ENCODE data around the gene KIRREL3. TPM values are rescaled to one million over a fixed set of nuclear protein-coding genes. Genes with fewer than 3 reads are reported as not detected.

KIRREL3 gene
- polyA plus RNA-seq, 1 of the 3 experiments (the other 2 are of a cell fraction): 3.7 TPM

- no peaks in the 10 kb centered on the region; a peak in 1 of 4 replicates for H3K4me1 ChIP-seq (ENCODE audit: control insufficient read depth in 1 of 2, insufficient read depth in 2 of 2, low read depth in 1 of 2, low read length in 1 of 2)
- H3K27me3 ChIP-seq (ENCODE audit: insufficient read depth): no peaks in the 10 kb centered on the region
- H3K4me3 ChIP-seq (ENCODE audit: low read depth in 2 of 2, low read length in 1 of 2): no peak overlapping the region
- POLR2A ChIA-PET: no interaction called here
- TF ChIP-seq, protein P1, sequence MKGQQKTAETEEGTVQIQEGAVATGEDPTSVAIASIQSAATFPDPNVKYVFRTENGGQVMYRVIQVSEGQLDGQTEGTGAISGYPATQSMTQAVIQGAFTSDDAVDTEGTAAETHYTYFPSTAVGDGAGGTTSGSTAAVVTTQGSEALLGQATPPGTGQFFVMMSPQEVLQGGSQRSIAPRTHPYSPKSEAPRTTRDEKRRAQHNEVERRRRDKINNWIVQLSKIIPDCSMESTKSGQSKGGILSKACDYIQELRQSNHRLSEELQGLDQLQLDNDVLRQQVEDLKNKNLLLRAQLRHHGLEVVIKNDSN (IDR thresholded peaks at IDR 0.05; ENCODE audit: borderline replicate concordance, low read depth): no peak
- TF ChIP-seq CHD2 (IDR thresholded peaks at IDR 0.05; ENCODE audit: low read length, partially characterized antibody) (no peak), JUND (IDR thresholded peaks at IDR 0.05) (no peak), RXRA (IDR thresholded peaks at IDR 0.05; ENCODE audit: borderline replicate concordance, low read depth) (no peak), TCF12 (IDR thresholded peaks at IDR 0.05) (no peak), RFX5 (IDR thresholded peaks at IDR 0.05; ENCODE audit: low read length) (no peak), RAD21 (IDR thresholded peaks at IDR 0.05; ENCODE audit: low read length) (no peak), POLR2AphosphoS5 (IDR thresholded peaks at IDR 0.05; ENCODE audit: low read depth, low read length) (no peak), NFIC (IDR thresholded peaks at IDR 0.05; ENCODE audit: borderline replicate concordance) (no peak)
- TF ChIP-seq, protein P2, sequence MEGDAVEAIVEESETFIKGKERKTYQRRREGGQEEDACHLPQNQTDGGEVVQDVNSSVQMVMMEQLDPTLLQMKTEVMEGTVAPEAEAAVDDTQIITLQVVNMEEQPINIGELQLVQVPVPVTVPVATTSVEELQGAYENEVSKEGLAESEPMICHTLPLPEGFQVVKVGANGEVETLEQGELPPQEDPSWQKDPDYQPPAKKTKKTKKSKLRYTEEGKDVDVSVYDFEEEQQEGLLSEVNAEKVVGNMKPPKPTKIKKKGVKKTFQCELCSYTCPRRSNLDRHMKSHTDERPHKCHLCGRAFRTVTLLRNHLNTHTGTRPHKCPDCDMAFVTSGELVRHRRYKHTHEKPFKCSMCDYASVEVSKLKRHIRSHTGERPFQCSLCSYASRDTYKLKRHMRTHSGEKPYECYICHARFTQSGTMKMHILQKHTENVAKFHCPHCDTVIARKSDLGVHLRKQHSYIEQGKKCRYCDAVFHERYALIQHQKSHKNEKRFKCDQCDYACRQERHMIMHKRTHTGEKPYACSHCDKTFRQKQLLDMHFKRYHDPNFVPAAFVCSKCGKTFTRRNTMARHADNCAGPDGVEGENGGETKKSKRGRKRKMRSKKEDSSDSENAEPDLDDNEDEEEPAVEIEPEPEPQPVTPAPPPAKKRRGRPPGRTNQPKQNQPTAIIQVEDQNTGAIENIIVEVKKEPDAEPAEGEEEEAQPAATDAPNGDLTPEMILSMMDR (IDR thresholded peaks at IDR 0.05): no peak
- TF ChIP-seq, protein P3, sequence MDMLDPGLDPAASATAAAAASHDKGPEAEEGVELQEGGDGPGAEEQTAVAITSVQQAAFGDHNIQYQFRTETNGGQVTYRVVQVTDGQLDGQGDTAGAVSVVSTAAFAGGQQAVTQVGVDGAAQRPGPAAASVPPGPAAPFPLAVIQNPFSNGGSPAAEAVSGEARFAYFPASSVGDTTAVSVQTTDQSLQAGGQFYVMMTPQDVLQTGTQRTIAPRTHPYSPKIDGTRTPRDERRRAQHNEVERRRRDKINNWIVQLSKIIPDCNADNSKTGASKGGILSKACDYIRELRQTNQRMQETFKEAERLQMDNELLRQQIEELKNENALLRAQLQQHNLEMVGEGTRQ (IDR thresholded peaks at IDR 0.05; ENCODE audit: borderline replicate concordance, low read depth, low read length): no peak
- no peak overlapping the region for H3K4me2 ChIP-seq
- H3K27ac ChIP-seq (ENCODE audit: low read depth in 2 of 2, low read length in 1 of 2): no peak overlapping the region
- no peak for DNase-seq
- no peaks in the 10 kb centered on the region for H3K9me2 ChIP-seq
- WGBS (ENCODE audit: low lambda C conversion rate): 67% methylated on average over 3 of the region's 3 CpGs
- H3K36me3 ChIP-seq (replicated peaks in 1 of 2; ENCODE audit: control insufficient read depth in 1 of 2, insufficient read depth in 2 of 2, low read length in 1 of 2): no peaks in the 10 kb centered on the region
- no peaks in the 10 kb centered on the region for H4K20me1 ChIP-seq (ENCODE audit: insufficient read depth)
- no peak overlapping the region for H2AFZ ChIP-seq (ENCODE audit: low read depth)
- no peaks in the 10 kb centered on the region for H3K9me3 ChIP-seq
- H3K79me2 ChIP-seq (ENCODE audit: insufficient read depth): no peaks in the 10 kb centered on the region
- CTCF ChIA-PET: interaction anchor here (1.3 to 1.5 kb wide), 2 partner anchors 36 to 74 kb away, joined by 3 read pairs; no protein-coding TSS in a partner anchor
- H3F3A ChIP-seq (replicated peaks; ENCODE audit: insufficient read depth): peaks cover 8% of the 10 kb centered on the region
- H3K9ac ChIP-seq: no peak overlapping the region
Measured at GRCh38 chr11:126680700-126681099, 319.9 kb downstream of the KIRREL3 start.

DNA sequence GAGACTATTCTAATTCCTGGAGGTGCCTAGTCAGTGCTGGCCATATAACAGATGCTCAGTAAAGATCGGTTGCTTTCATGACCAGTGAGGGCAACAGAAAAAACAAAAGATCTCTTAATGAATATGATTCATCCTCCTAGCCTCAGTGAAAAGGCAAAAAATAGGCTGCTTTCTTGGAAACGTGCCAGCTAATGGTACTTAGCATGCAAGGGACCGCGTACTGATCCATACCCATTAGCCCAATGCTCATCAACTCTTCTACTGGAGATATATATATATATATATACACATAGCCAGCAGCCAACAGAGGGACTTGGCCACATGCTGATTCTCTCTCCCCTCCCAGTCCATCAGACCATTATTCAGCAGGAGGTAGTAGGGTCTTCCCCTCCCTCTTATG is 320.4 kb downstream of the KIRREL3 start:
- no peaks in the 10 kb centered on the region; a peak in 1 of 4 replicates for H3K4me1 ChIP-seq (ENCODE audit: control insufficient read depth in 1 of 2, insufficient read depth in 2 of 2, low read depth in 1 of 2, low read length in 1 of 2)
- TF ChIP-seq FOXM1 (IDR thresholded peaks at IDR 0.05; ENCODE audit: low read depth) (no peak), JUND (IDR thresholded peaks at IDR 0.05) (no peak), RFX5 (IDR thresholded peaks at IDR 0.05; ENCODE audit: low read length) (no peak), TAF1 (IDR thresholded peaks at IDR 0.05; ENCODE audit: borderline replicate concordance, low read depth, low read length) (no peak), YY1 (IDR thresholded peaks at IDR 0.05; ENCODE audit: low read depth) (no peak), NRF1 (IDR thresholded peaks at IDR 0.05; ENCODE audit: low read depth, low read length) (no peak), POLR2AphosphoS5 (IDR thresholded peaks at IDR 0.05; ENCODE audit: low read depth, low read length) (no peak), NFIC (IDR thresholded peaks at IDR 0.05; ENCODE audit: borderline replicate concordance) (peak; percentile 67), PBX3 (IDR thresholded peaks at IDR 0.05) (no peak), FOSL2 (IDR thresholded peaks at IDR 0.05; ENCODE audit: borderline replicate concordance, low read depth) (peak; percentile 17; the same call in 1 of the 2 replicates)
- TF ChIP-seq, protein P4, sequence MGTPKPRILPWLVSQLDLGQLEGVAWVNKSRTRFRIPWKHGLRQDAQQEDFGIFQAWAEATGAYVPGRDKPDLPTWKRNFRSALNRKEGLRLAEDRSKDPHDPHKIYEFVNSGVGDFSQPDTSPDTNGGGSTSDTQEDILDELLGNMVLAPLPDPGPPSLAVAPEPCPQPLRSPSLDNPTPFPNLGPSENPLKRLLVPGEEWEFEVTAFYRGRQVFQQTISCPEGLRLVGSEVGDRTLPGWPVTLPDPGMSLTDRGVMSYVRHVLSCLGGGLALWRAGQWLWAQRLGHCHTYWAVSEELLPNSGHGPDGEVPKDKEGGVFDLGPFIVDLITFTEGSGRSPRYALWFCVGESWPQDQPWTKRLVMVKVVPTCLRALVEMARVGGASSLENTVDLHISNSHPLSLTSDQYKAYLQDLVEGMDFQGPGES (IDR thresholded peaks at IDR 0.05; ENCODE audit: low read depth, low read length): no peak
- TF ChIP-seq, protein P5, sequence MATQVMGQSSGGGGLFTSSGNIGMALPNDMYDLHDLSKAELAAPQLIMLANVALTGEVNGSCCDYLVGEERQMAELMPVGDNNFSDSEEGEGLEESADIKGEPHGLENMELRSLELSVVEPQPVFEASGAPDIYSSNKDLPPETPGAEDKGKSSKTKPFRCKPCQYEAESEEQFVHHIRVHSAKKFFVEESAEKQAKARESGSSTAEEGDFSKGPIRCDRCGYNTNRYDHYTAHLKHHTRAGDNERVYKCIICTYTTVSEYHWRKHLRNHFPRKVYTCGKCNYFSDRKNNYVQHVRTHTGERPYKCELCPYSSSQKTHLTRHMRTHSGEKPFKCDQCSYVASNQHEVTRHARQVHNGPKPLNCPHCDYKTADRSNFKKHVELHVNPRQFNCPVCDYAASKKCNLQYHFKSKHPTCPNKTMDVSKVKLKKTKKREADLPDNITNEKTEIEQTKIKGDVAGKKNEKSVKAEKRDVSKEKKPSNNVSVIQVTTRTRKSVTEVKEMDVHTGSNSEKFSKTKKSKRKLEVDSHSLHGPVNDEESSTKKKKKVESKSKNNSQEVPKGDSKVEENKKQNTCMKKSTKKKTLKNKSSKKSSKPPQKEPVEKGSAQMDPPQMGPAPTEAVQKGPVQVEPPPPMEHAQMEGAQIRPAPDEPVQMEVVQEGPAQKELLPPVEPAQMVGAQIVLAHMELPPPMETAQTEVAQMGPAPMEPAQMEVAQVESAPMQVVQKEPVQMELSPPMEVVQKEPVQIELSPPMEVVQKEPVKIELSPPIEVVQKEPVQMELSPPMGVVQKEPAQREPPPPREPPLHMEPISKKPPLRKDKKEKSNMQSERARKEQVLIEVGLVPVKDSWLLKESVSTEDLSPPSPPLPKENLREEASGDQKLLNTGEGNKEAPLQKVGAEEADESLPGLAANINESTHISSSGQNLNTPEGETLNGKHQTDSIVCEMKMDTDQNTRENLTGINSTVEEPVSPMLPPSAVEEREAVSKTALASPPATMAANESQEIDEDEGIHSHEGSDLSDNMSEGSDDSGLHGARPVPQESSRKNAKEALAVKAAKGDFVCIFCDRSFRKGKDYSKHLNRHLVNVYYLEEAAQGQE (IDR thresholded peaks at IDR 0.05; ENCODE audit: low read depth, low read length): no peak
- H3K9me2 ChIP-seq: no peaks in the 10 kb centered on the region
- 60% methylated on average over 4 of the region's 4 CpGs for WGBS (ENCODE audit: low lambda C conversion rate)
- H3F3A ChIP-seq (replicated peaks; ENCODE audit: insufficient read depth): peaks cover 8% of the 10 kb centered on the region
- H3K9me3 ChIP-seq: no peaks in the 10 kb centered on the region
- DNase-seq: no peak
- POLR2A ChIA-PET: no interaction called here
- H3K4me3 ChIP-seq (ENCODE audit: low read depth in 2 of 2, low read length in 1 of 2): no peak overlapping the region
- H3K27ac ChIP-seq (ENCODE audit: low read depth in 2 of 2, low read length in 1 of 2): no peak overlapping the region
- no peak overlapping the region for H3K9ac ChIP-seq
- H3K79me2 ChIP-seq (ENCODE audit: insufficient read depth): no peaks in the 10 kb centered on the region
- H3K27me3 ChIP-seq (ENCODE audit: insufficient read depth): no peaks in the 10 kb centered on the region
- H4K20me1 ChIP-seq (ENCODE audit: insufficient read depth): no peaks in the 10 kb centered on the region
- no peak overlapping the region for H2AFZ ChIP-seq (ENCODE audit: low read depth)
- no peak overlapping the region for H3K4me2 ChIP-seq
- CTCF ChIA-PET: interaction anchor here (1.3 to 1.5 kb wide), 2 partner anchors 36 to 74 kb away, joined by 3 read pairs; no protein-coding TSS in a partner anchor
- no peaks in the 10 kb centered on the region for H3K36me3 ChIP-seq (replicated peaks in 1 of 2; ENCODE audit: control insufficient read depth in 1 of 2, insufficient read depth in 2 of 2, low read length in 1 of 2)

Measured in SK-N-SH (cell line).